ENCODE data around the gene IL5. TPM values are rescaled to one million over a fixed set of nuclear protein-coding genes. Genes with fewer than 3 reads are reported as not detected.

IL5 gene
- total and polyA plus RNA-seq, 2 of the 13 experiments (the other 11 are each of a cell fraction or from before 2014, with no cell fraction given) = not detected

DNA sequence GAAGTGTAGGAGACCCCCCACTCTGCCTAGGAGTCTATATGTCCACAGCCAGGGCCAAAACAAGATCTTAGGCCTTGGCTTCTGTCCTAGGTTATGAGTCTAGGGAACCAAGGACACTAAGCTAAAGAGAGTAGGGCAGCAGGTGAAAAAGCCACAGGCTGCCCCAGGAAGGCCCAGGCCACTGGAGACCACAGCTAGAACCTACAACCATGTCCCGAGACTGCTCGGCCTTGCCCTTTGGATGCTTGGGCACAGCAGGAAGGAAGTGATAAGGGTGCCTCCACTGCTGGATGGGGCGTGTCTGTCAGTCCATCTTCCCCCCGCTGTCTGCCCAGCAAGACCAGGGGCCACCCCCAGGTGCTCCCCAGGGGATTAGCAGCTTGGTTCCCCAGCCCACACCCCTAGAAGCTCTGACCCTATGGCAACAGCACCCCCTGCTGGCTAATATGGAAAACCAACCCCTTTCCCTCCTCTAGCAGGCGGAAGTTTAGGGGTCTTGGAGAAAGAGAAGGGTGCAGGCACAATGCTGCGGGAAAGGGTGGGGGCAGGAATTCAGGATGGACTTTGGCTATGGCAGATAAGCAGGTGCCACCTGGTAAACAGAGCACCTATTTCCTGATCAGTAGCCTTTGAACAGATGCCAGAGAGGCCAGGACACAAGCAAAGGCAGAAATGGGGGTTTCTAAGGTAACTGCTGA lies 42.2 kb downstream of the IL5 start (continued):
- TF ChIP-seq, protein P1, sequence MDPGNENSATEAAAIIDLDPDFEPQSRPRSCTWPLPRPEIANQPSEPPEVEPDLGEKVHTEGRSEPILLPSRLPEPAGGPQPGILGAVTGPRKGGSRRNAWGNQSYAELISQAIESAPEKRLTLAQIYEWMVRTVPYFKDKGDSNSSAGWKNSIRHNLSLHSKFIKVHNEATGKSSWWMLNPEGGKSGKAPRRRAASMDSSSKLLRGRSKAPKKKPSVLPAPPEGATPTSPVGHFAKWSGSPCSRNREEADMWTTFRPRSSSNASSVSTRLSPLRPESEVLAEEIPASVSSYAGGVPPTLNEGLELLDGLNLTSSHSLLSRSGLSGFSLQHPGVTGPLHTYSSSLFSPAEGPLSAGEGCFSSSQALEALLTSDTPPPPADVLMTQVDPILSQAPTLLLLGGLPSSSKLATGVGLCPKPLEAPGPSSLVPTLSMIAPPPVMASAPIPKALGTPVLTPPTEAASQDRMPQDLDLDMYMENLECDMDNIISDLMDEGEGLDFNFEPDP (CRISPR knock-in tag; conservative IDR thresholded peaks at IDR 0.05) = no peak
- TF ChIP-seq ZSCAN22 (CRISPR knock-in tag; IDR thresholded peaks at IDR 0.05) = no peak
- TF ChIP-seq ZFP62 (CRISPR knock-in tag; IDR thresholded peaks at IDR 0.05) = no peak
- TF ChIP-seq, protein P2, sequence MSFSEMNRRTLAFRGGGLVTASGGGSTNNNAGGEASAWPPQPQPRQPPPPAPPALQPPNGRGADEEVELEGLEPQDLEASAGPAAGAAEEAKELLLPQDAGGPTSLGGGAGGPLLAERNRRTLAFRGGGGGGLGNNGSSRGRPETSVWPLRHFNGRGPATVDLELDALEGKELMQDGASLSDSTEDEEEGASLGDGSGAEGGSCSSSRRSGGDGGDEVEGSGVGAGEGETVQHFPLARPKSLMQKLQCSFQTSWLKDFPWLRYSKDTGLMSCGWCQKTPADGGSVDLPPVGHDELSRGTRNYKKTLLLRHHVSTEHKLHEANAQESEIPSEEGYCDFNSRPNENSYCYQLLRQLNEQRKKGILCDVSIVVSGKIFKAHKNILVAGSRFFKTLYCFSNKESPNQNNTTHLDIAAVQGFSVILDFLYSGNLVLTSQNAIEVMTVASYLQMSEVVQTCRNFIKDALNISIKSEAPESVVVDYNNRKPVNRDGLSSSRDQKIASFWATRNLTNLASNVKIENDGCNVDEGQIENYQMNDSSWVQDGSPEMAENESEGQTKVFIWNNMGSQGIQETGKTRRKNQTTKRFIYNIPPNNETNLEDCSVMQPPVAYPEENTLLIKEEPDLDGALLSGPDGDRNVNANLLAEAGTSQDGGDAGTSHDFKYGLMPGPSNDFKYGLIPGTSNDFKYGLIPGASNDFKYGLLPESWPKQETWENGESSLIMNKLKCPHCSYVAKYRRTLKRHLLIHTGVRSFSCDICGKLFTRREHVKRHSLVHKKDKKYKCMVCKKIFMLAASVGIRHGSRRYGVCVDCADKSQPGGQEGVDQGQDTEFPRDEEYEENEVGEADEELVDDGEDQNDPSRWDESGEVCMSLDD (CRISPR knock-in tag; IDR thresholded peaks at IDR 0.05; ENCODE audit: borderline replicate concordance) = peak; percentile 76; the same call in 1 of the 2 replicates
- TF ChIP-seq ZNF451 (CRISPR knock-in tag; IDR thresholded peaks at IDR 0.05) = 0 out of 2 replicates have a peak, but pooled peaks have one; percentile 81
- TF ChIP-seq, protein P3, sequence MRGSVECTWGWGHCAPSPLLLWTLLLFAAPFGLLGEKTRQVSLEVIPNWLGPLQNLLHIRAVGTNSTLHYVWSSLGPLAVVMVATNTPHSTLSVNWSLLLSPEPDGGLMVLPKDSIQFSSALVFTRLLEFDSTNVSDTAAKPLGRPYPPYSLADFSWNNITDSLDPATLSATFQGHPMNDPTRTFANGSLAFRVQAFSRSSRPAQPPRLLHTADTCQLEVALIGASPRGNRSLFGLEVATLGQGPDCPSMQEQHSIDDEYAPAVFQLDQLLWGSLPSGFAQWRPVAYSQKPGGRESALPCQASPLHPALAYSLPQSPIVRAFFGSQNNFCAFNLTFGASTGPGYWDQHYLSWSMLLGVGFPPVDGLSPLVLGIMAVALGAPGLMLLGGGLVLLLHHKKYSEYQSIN (CRISPR knock-in tag; IDR thresholded peaks at IDR 0.05; ENCODE audit: borderline replicate concordance) = no peak
- TF ChIP-seq, protein P4, sequence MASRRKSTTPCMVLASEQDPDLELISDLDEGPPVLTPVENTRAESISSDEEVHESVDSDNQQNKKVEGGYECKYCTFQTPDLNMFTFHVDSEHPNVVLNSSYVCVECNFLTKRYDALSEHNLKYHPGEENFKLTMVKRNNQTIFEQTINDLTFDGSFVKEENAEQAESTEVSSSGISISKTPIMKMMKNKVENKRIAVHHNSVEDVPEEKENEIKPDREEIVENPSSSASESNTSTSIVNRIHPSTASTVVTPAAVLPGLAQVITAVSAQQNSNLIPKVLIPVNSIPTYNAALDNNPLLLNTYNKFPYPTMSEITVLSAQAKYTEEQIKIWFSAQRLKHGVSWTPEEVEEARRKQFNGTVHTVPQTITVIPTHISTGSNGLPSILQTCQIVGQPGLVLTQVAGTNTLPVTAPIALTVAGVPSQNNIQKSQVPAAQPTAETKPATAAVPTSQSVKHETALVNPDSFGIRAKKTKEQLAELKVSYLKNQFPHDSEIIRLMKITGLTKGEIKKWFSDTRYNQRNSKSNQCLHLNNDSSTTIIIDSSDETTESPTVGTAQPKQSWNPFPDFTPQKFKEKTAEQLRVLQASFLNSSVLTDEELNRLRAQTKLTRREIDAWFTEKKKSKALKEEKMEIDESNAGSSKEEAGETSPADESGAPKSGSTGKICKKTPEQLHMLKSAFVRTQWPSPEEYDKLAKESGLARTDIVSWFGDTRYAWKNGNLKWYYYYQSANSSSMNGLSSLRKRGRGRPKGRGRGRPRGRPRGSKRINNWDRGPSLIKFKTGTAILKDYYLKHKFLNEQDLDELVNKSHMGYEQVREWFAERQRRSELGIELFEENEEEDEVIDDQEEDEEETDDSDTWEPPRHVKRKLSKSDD (CRISPR knock-in tag; IDR thresholded peaks at IDR 0.05; ENCODE audit: low read depth) = no peak
- TF ChIP-seq ZEB1 (IDR thresholded peaks at IDR 0.05; ENCODE audit: insufficient replicate concordance, low read depth) = peak; percentile 90
- TF ChIP-seq ZNF746 (CRISPR knock-in tag; IDR thresholded peaks at IDR 0.05) = peak; percentile 73
- TF ChIP-seq SOX13 (IDR thresholded peaks at IDR 0.05) = no peak
- TF ChIP-seq SOX13 (CRISPR knock-in tag; conservative IDR thresholded peaks at IDR 0.05 in 1 of 2, IDR thresholded peaks at IDR 0.05 in 1 of 2) = peak in 1 of 2 experiments; percentile 70; a peak in 2 of 4 replicates
- TF ChIP-seq, protein P5, sequence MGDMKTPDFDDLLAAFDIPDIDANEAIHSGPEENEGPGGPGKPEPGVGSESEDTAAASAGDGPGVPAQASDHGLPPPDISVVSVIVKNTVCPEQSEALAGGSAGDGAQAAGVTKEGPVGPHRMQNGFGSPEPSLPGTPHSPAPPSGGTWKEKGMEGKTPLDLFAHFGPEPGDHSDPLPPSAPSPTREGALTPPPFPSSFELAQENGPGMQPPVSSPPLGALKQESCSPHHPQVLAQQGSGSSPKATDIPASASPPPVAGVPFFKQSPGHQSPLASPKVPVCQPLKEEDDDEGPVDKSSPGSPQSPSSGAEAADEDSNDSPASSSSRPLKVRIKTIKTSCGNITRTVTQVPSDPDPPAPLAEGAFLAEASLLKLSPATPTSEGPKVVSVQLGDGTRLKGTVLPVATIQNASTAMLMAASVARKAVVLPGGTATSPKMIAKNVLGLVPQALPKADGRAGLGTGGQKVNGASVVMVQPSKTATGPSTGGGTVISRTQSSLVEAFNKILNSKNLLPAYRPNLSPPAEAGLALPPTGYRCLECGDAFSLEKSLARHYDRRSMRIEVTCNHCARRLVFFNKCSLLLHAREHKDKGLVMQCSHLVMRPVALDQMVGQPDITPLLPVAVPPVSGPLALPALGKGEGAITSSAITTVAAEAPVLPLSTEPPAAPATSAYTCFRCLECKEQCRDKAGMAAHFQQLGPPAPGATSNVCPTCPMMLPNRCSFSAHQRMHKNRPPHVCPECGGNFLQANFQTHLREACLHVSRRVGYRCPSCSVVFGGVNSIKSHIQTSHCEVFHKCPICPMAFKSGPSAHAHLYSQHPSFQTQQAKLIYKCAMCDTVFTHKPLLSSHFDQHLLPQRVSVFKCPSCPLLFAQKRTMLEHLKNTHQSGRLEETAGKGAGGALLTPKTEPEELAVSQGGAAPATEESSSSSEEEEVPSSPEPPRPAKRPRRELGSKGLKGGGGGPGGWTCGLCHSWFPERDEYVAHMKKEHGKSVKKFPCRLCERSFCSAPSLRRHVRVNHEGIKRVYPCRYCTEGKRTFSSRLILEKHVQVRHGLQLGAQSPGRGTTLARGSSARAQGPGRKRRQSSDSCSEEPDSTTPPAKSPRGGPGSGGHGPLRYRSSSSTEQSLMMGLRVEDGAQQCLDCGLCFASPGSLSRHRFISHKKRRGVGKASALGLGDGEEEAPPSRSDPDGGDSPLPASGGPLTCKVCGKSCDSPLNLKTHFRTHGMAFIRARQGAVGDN (CRISPR knock-in tag; IDR thresholded peaks at IDR 0.05) = peak; percentile 65
- TF ChIP-seq PLRG1 (conservative IDR thresholded peaks at IDR 0.05) = no peak
- TF ChIP-seq RXRA (CRISPR knock-in tag; IDR thresholded peaks at IDR 0.05) = peak; percentile 87
- peak; percentile 43; the same call in 1 of the 2 replicates for TF ChIP-seq KDM5A (IDR thresholded peaks at IDR 0.05; ENCODE audit: borderline replicate concordance, low read length)
- TF ChIP-seq TBX2 (CRISPR knock-in tag; IDR thresholded peaks at IDR 0.05; ENCODE audit: borderline replicate concordance) = peak; percentile 96
- peak; percentile 43; the same call in 1 of the 2 replicates for TF ChIP-seq DMAP1 (CRISPR knock-in tag; IDR thresholded peaks at IDR 0.05)

Measured in HepG2 (cell line).